ENCODE data around the gene INIP. TPM values are rescaled to one million over a fixed set of nuclear protein-coding genes. Genes with fewer than 3 reads are reported as not detected.

INIP gene
- total RNA-seq, 1 donor = 15.6 TPM

DNA sequence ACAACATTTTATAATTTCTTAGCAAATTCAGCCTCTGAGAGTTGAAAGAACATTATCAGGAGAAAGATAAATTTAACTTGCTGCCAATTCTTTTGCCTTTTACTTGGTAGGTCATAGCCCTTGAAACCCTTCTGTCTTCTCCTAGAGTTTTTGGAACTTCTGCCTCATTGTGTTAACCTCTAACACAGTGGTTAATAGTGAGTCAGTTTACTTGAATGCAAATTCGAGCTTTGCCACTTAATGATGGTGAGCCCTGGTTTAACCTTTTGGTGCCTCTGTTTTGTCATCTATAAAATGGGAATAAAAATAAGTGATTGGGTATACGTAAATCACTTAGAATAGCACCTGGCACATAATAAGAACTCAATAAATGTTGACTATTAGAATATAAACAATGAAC is 1.8 kb upstream of the INIP start:
- H3K27ac ChIP-seq (ENCODE audit: low read depth, low read length) = no peak overlapping the region
- H3K27me3 ChIP-seq (ENCODE audit: insufficient read depth, low read length) = no peaks in the 10 kb centered on the region
- no peak overlapping the region for H2AFZ ChIP-seq (ENCODE audit: low read length)
- no peak overlapping the region for H3K4me3 ChIP-seq (ENCODE audit: insufficient read depth, low read length)
- DNase-seq (ENCODE audit: insufficient read length, low spot score, missing footprints) = no peak
- H3K79me2 ChIP-seq (ENCODE audit: insufficient read depth, low read length) = peaks cover 23% of the 10 kb centered on the region
- no peaks in the 10 kb centered on the region for H4K20me1 ChIP-seq (ENCODE audit: insufficient read depth, low read length)
- peaks cover 6% of the 10 kb centered on the region for H3K4me1 ChIP-seq (ENCODE audit: insufficient read depth, low read length)
- H3K4me2 ChIP-seq (ENCODE audit: insufficient read depth, low read length) = no peak overlapping the region
- H3K36me3 ChIP-seq (ENCODE audit: insufficient read depth, low read length) = no peaks in the 10 kb centered on the region
- TF ChIP-seq, protein P1, sequence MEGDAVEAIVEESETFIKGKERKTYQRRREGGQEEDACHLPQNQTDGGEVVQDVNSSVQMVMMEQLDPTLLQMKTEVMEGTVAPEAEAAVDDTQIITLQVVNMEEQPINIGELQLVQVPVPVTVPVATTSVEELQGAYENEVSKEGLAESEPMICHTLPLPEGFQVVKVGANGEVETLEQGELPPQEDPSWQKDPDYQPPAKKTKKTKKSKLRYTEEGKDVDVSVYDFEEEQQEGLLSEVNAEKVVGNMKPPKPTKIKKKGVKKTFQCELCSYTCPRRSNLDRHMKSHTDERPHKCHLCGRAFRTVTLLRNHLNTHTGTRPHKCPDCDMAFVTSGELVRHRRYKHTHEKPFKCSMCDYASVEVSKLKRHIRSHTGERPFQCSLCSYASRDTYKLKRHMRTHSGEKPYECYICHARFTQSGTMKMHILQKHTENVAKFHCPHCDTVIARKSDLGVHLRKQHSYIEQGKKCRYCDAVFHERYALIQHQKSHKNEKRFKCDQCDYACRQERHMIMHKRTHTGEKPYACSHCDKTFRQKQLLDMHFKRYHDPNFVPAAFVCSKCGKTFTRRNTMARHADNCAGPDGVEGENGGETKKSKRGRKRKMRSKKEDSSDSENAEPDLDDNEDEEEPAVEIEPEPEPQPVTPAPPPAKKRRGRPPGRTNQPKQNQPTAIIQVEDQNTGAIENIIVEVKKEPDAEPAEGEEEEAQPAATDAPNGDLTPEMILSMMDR (IDR thresholded peaks at IDR 0.05; ENCODE audit: extremely low read depth, low read depth, low read length) = no peak
- H3K9me3 ChIP-seq (ENCODE audit: low read depth, low read length) = no peaks in the 10 kb centered on the region

GRCh38 chr9:112719241-112719691 is 1.3 kb upstream of the INIP start:
- Histone ChIP-seq H3K4me3 (ENCODE audit: insufficient read depth, low read length) (no peak overlapping the region), H3K4me1 (ENCODE audit: insufficient read depth, low read length) (peaks cover 6% of the 10 kb centered on the region), H2AFZ (ENCODE audit: low read length) (peak overlapping the region; percentile 4), H4K20me1 (ENCODE audit: insufficient read depth, low read length) (no peaks in the 10 kb centered on the region), H3K4me2 (ENCODE audit: insufficient read depth, low read length) (no peak overlapping the region), H3K27ac (ENCODE audit: low read depth, low read length) (no peak overlapping the region), H3K27me3 (ENCODE audit: insufficient read depth, low read length) (no peaks in the 10 kb centered on the region), H3K36me3 (ENCODE audit: insufficient read depth, low read length) (no peaks in the 10 kb centered on the region), H3K9me3 (ENCODE audit: low read depth, low read length) (no peaks in the 10 kb centered on the region), H3K79me2 (ENCODE audit: insufficient read depth, low read length) (peaks cover 24% of the 10 kb centered on the region)
- DNase-seq (ENCODE audit: insufficient read length, low spot score, missing footprints) = no peak
- TF ChIP-seq, protein P1 (IDR thresholded peaks at IDR 0.05; ENCODE audit: extremely low read depth, low read depth, low read length) = no peak

GRCh38 chr9:112712678-112713077 is 5.2 kb downstream of the INIP start:
- Histone ChIP-seq H4K20me1 (ENCODE audit: insufficient read depth, low read length) (no peaks in the 10 kb centered on the region), H3K4me1 (ENCODE audit: insufficient read depth, low read length) (peaks cover 6% of the 10 kb centered on the region), H3K4me3 (ENCODE audit: insufficient read depth, low read length) (no peak overlapping the region), H3K9me3 (ENCODE audit: low read depth, low read length) (no peaks in the 10 kb centered on the region), H3K27me3 (ENCODE audit: insufficient read depth, low read length) (no peaks in the 10 kb centered on the region), H3K27ac (ENCODE audit: low read depth, low read length) (no peak overlapping the region), H3K79me2 (ENCODE audit: insufficient read depth, low read length) (peaks cover 73% of the 10 kb centered on the region), H2AFZ (ENCODE audit: low read length) (no peak overlapping the region), H3K4me2 (ENCODE audit: insufficient read depth, low read length) (no peak overlapping the region), H3K36me3 (ENCODE audit: insufficient read depth, low read length) (peaks cover 7% of the 10 kb centered on the region)
- no peak for DNase-seq (ENCODE audit: insufficient read length, low spot score, missing footprints)
- TF ChIP-seq, protein P1 (IDR thresholded peaks at IDR 0.05; ENCODE audit: extremely low read depth, low read depth, low read length) = no peak

DNA sequence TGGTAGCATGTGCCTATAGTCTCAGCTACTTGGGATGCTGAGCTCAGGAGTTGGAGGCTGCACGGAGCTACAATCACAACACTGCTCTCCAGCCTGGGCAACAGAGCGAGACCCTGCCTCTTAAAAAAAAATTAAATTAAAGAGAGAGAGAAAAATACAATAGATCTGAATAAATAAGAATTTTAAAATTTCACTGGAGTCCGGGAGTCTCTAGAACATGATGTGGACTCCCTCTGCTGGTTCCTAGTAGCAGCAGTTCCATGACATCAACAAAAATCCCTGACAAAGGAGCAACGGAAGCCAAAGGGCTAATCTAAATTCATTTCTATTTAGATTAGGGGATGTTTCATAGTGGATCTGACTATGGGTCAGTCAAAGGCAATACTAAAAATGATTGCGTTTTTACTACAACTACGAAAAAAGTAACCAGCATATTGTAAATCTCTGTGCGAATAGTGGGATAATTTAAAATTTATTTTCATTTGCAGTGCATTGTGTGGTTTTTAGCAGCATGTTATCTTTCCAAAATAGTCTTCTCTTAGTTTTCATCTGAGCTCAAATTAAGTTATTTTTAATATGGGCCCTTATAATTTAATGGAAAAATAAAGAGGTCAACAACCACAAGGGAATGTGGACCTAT is 6.7 kb downstream of the INIP start:
- TF ChIP-seq, protein P1 (IDR thresholded peaks at IDR 0.05; ENCODE audit: extremely low read depth, low read depth, low read length) = peak; percentile 82
- no peaks in the 10 kb centered on the region for H3K27me3 ChIP-seq (ENCODE audit: insufficient read depth, low read length)
- no peaks in the 10 kb centered on the region for H4K20me1 ChIP-seq (ENCODE audit: insufficient read depth, low read length)
- peak overlapping the region; percentile 26 for H3K4me2 ChIP-seq (ENCODE audit: insufficient read depth, low read length)
- DNase-seq (ENCODE audit: insufficient read length, low spot score, missing footprints) = peak; percentile 57
- no peaks in the 10 kb centered on the region for H3K9me3 ChIP-seq (ENCODE audit: low read depth, low read length)
- peak overlapping the region; percentile 15 for H3K27ac ChIP-seq (ENCODE audit: low read depth, low read length)
- peak overlapping the region; percentile 30 for H2AFZ ChIP-seq (ENCODE audit: low read length)
- no peaks in the 10 kb centered on the region for H3K4me1 ChIP-seq (ENCODE audit: insufficient read depth, low read length)
- peaks cover 7% of the 10 kb centered on the region for H3K36me3 ChIP-seq (ENCODE audit: insufficient read depth, low read length)
- no peak overlapping the region for H3K4me3 ChIP-seq (ENCODE audit: insufficient read depth, low read length)
- peaks cover 59% of the 10 kb centered on the region for H3K79me2 ChIP-seq (ENCODE audit: insufficient read depth, low read length)
